A673 (cell line): Measurements from ENCODE around the gene DDX41.

Experiments
- EZH2 ChIP-seq: fragments of 200-600 bp; sonication (generic); IDR thresholded peaks from 2 replicates; pipeline ENCODE4 v1.6.1; 2017; ENCODE audit warnings: borderline replicate concordance, low read depth, mild to moderate bottlenecking, mixed read lengths, antibody characterized with exemption, low read length; ENCODE audit not compliant: poor library complexity, severe bottlenecking
- TF ChIP-seq, protein P1 (sequence below): fragments of 300-800, 200-600 bp; sonication (generic); conservative IDR thresholded peaks from 2 replicates; pipeline ENCODE4 v1.5.1; 2017; ENCODE audit warnings: low read depth, mild to moderate bottlenecking, antibody characterized with exemption, low read length, moderate library complexity, mixed read lengths

DNA sequence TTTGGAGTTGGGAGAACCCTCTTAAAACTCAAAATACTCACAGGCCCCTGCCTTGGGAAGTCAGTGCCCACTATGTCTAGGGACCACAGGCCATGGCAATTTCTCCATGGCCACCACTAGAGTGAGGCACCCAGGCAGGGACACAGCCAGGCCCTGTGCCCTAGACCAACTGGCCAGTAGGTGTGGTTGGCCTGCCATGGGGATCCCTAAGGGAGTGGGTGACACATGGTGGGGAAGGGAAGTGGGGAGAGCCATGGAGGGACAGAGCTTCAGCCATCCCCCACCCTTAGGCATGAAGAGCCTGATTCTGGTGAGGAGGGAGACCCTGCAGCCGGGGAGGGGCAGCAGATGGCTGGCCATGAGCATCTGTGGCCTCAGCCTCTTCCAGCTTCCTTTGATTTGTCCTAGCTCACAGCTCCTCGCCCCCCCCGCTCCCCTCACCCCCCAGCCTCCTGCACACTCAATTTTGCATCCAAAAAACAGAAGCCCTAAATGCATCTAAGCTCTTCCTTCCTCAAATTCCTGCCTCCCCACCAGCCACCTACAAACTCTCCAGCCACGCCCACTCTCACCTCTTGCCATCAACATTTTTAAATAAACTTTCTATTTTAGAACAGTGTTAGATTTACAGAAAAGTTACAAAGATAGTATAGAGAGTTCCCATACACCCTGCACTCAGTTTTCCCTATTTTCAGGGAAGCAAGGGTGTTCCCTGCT lies 41.8 kb downstream of the DDX41 start:
- TF ChIP-seq, protein P1, sequence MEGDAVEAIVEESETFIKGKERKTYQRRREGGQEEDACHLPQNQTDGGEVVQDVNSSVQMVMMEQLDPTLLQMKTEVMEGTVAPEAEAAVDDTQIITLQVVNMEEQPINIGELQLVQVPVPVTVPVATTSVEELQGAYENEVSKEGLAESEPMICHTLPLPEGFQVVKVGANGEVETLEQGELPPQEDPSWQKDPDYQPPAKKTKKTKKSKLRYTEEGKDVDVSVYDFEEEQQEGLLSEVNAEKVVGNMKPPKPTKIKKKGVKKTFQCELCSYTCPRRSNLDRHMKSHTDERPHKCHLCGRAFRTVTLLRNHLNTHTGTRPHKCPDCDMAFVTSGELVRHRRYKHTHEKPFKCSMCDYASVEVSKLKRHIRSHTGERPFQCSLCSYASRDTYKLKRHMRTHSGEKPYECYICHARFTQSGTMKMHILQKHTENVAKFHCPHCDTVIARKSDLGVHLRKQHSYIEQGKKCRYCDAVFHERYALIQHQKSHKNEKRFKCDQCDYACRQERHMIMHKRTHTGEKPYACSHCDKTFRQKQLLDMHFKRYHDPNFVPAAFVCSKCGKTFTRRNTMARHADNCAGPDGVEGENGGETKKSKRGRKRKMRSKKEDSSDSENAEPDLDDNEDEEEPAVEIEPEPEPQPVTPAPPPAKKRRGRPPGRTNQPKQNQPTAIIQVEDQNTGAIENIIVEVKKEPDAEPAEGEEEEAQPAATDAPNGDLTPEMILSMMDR, result no peak
- TF ChIP-seq EZH2, result no peak
